Stimulated activated CD8-positive, alpha-beta memory T cell treated with anti-CD3 and anti-CD28 coated beads, Interleukin-15, amount 100 ng/mL, for 1 hour (primary cell): Measurements from ENCODE around the gene XAB2.

ENCODE experiments used
- DNase-seq: peaks from one replicate; pipeline ENCODE4 v3.0.0-alpha.2; 2020; ENCODE audit warnings: low read depth

The XAB2 gene

GRCh38 chr19:7632340-7633203 is 3.2 kb upstream of the XAB2 start:
- no peak for DNase-seq

- DNase-seq = no peak
Observed at GRCh38 chr19:7631577-7631976, 2.2 kb upstream of the XAB2 start.

- no peak for DNase-seq
Observed at GRCh38 chr19:7628589-7629311, 595 bp downstream of the XAB2 start.

- DNase-seq = no peak
Observed at GRCh38 chr19:7627166-7627565, 2.2 kb downstream of the XAB2 start.

- no peak for DNase-seq
Observed at GRCh38 chr19:7625763-7626372, 3.5 kb downstream of the XAB2 start.

- DNase-seq = no peak
Observed at GRCh38 chr19:7624810-7625209, 4.5 kb downstream of the XAB2 start.

- DNase-seq = no peak
Observed at GRCh38 chr19:7623725-7624603, 5.4 kb downstream of the XAB2 start.

- DNase-seq = no peak
Observed at GRCh38 chr19:7622933-7623685, 6.2 kb downstream of the XAB2 start.

- no peak for DNase-seq
Observed at GRCh38 chr19:7620442-7621412, 8.6 kb downstream of the XAB2 start.

- no peak for DNase-seq
Observed at GRCh38 chr19:7619671-7620441, 9.5 kb downstream of the XAB2 start.

- no peak for DNase-seq
Observed at GRCh38 chr19:7618771-7619510, 10.4 kb downstream of the XAB2 start.

- no peak for DNase-seq
Observed at GRCh38 chr19:7618348-7618747, 11.0 kb downstream of the XAB2 start.

GRCh38 chr19:7617735-7618134 is 11.6 kb downstream of the XAB2 start:
- DNase-seq = no peak

GRCh38 chr19:7617172-7617571 is 12.2 kb downstream of the XAB2 start:
- no peak for DNase-seq

GRCh38 chr19:7614859-7615741 is 14.2 kb downstream of the XAB2 start:
- DNase-seq = no peak

- DNase-seq = no peak
Observed at GRCh38 chr19:7612282-7613274, 16.8 kb downstream of the XAB2 start.
